Loucy (cell line): Measurements from ENCODE around the gene ACTL8.

Experiments used
- H2AFZ ChIP-seq: fragments of 200-600 bp; sonication (generic); 2 replicates; pipeline ENCODE4 v1.6.0; 2016; ENCODE audit warnings: antibody characterized with exemption, mild to moderate bottlenecking, low read length, moderate library complexity
- H3F3A ChIP-seq: fragments of 200-600 bp; 2 replicates; pipeline ENCODE4 v1.6.0; 2016; ENCODE audit warnings: antibody characterized with exemption, low read depth, mild to moderate bottlenecking
- H3K27me3 ChIP-seq: fragments of 200-600 bp; sonication (generic); 2 replicates; pipeline ENCODE4 v1.6.1; 2014; ENCODE audit warnings: low read length, mild to moderate bottlenecking; ENCODE audit not compliant: insufficient read depth, poor library complexity, severe bottlenecking
- H3K36me3 ChIP-seq: fragments of 200-600 bp; sonication (generic); 2 replicates; pipeline ENCODE4 v1.6.1; 2016; ENCODE audit warnings: low read length; ENCODE audit not compliant: insufficient read depth
- H3K4me1 ChIP-seq: fragments of 200-600 bp; sonication (generic); 2 replicates; pipeline ENCODE4 v1.5.1; 2014; ENCODE audit warnings: low read length, mild to moderate bottlenecking; ENCODE audit not compliant: insufficient read depth, poor library complexity, severe bottlenecking
- H3K4me2 ChIP-seq: fragments of 200-600 bp; sonication (generic); 2 replicates; pipeline ENCODE4 v1.6.0; 2014; ENCODE audit warnings: antibody characterized with exemption, low read length, low read depth, mild to moderate bottlenecking; ENCODE audit not compliant: poor library complexity, severe bottlenecking
- H3K4me3 ChIP-seq: fragments of 200-600 bp; sonication (generic); 2 replicates; pipeline ENCODE4 v1.5.1; 2014; ENCODE audit warnings: low read length, mild to moderate bottlenecking, mixed read lengths; ENCODE audit not compliant: poor library complexity, severe bottlenecking
- H3K79me2 ChIP-seq: fragments of 200-600 bp; sonication (generic); 2 replicates; pipeline ENCODE4 v1.6.1; 2014; ENCODE audit warnings: low read length; ENCODE audit not compliant: insufficient read depth
- H3K9ac ChIP-seq: fragments of 200-600 bp; sonication (generic); 2 replicates; pipeline ENCODE4 v1.6.0; 2014; ENCODE audit warnings: mild to moderate bottlenecking, low read depth, low read length, moderate library complexity; ENCODE audit not compliant: poor library complexity, severe bottlenecking
- H3K9me2 ChIP-seq: fragments of 200-600 bp; sonication (generic); replicated peaks from 2 replicates; pipeline ENCODE4 v1.6.1; 2016; ENCODE audit warnings: low read depth, low read length, mixed read lengths
- H3K9me3 ChIP-seq: fragments of 200-600 bp; sonication (generic); 2 replicates; pipeline ENCODE4 v1.6.1; 2014; ENCODE audit warnings: mild to moderate bottlenecking, antibody characterized with exemption, low read length, low read depth; ENCODE audit not compliant: insufficient read depth
- H4K20me1 ChIP-seq: fragments of 200-600 bp; sonication (generic); 2 replicates; pipeline ENCODE4 v1.6.0; 2014; ENCODE audit warnings: antibody characterized with exemption, low read length, mild to moderate bottlenecking; ENCODE audit not compliant: insufficient read depth, poor library complexity, severe bottlenecking
- CTCF ChIP-seq: fragments of 200-600 bp; sonication (generic); conservative IDR thresholded peaks from 2 replicates; pipeline ENCODE4 v1.5.1; 2014; ENCODE audit warnings: mild to moderate bottlenecking, antibody characterized with exemption, low read length
- EZH2phosphoT487 ChIP-seq: fragments of 200-600 bp; IDR thresholded peaks from 2 replicates; pipeline ENCODE4 v1.6.1; 2018; ENCODE audit warnings: antibody characterized with exemption, mild to moderate bottlenecking, moderate library complexity, borderline replicate concordance

The ACTL8 gene

DNA sequence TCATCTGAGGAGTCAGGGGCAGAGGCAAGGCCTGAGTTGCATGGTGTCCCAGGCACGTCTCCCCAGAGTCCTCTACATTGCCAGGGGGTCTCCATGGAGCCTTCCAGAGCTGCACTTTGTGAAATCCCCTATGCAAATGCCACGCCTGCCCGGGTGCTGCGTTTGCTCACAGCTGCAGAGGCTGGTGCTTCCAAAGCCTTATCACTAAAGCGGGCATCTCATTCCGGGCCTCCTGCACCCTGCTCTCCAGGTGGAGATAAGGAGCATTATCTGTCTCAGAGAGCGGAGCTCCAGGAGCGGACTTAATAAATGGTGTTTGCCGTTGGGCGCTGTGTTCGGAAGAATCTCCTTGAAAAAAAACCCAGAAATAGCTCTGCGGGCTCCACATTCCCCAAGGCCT, 25.9 kb upstream of the ACTL8 start:
- Histone ChIP-seq H3F3A (no peaks in the 10 kb centered on the region), H3K27me3 (no peaks in the 10 kb centered on the region), H3K4me3 (no peak overlapping the region), H4K20me1 (no peaks in the 10 kb centered on the region), H3K9ac (no peak overlapping the region), H3K4me1 (no peaks in the 10 kb centered on the region), H3K9me3 (no peaks in the 10 kb centered on the region), H3K79me2 (no peaks in the 10 kb centered on the region), H3K9me2 (no peaks in the 10 kb centered on the region), H3K4me2 (no peak overlapping the region), H2AFZ (no peak overlapping the region), H3K36me3 (no peaks in the 10 kb centered on the region)
- no peak for TF ChIP-seq CTCF
- no peak for TF ChIP-seq EZH2phosphoT487

DNA sequence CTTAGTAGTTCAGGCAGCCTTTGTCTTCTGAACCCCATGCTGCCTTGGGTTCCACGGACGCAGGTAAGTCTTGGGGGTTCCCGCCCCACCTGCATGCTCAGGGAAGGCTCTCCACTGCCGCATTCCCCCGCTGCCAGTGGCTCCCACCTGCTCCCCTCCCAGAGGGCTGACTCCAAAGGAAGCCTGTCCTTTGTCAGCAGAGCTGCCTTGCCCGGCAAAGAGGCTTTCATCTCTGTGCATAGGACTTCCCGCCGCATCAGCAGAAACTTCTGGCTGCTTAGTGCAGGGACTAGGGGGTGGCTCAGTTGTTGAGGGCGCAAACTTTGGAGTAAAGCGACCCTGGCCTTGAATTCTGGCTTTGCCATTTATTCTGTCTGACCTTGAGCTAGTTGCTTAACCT, 25.2 kb upstream of the ACTL8 start:
- H3K4me2 ChIP-seq = no peak overlapping the region
- H3F3A ChIP-seq = no peaks in the 10 kb centered on the region
- H3K9me2 ChIP-seq = no peaks in the 10 kb centered on the region
- H3K79me2 ChIP-seq = no peaks in the 10 kb centered on the region
- H3K27me3 ChIP-seq = no peaks in the 10 kb centered on the region
- TF ChIP-seq EZH2phosphoT487 (no peak), CTCF (no peak)
- no peak overlapping the region for H3K9ac ChIP-seq
- H3K9me3 ChIP-seq = no peaks in the 10 kb centered on the region
- H3K4me3 ChIP-seq = no peak overlapping the region
- H3K4me1 ChIP-seq = no peaks in the 10 kb centered on the region
- H3K36me3 ChIP-seq = no peaks in the 10 kb centered on the region
- H2AFZ ChIP-seq = no peak overlapping the region
- H4K20me1 ChIP-seq = no peaks in the 10 kb centered on the region

- Histone ChIP-seq H3K79me2 (no peaks in the 10 kb centered on the region), H3K27me3 (no peaks in the 10 kb centered on the region), H3K9ac (no peak overlapping the region), H3K9me2 (no peaks in the 10 kb centered on the region), H3K9me3 (no peaks in the 10 kb centered on the region), H3K4me1 (no peaks in the 10 kb centered on the region), H3F3A (no peaks in the 10 kb centered on the region), H3K36me3 (no peaks in the 10 kb centered on the region), H3K4me3 (no peak overlapping the region), H2AFZ (no peak overlapping the region), H4K20me1 (no peaks in the 10 kb centered on the region), H3K4me2 (no peak overlapping the region)
- TF ChIP-seq CTCF (no peak), EZH2phosphoT487 (no peak)
These were observed 23.7 kb upstream of the ACTL8 start for GRCh38 chr1:17731460-17731859.
